Mesendoderm (in vitro differentiated cells): ENCODE measurements around the gene RAB18.
"Not testable (repeated sequence)": the region's sequence is repeated elsewhere in the genome, so short reads cannot be mapped to it uniquely, and the experiment has no call there.

Experiments
- DNase-seq: peaks from one replicate; pipeline ENCODE4 v3.0.0; 2013
- H2AK5ac ChIP-seq: 2 replicates; pipeline ENCODE4 v1.6.1; 2013; ENCODE audit warnings: low read length, inconsistent platforms
- H2BK120ac ChIP-seq: 2 replicates; pipeline ENCODE4 v1.6.1; 2013; ENCODE audit warnings: low read depth, mild to moderate bottlenecking, low read length, moderate library complexity, mixed read lengths
- H2BK15ac ChIP-seq: replicated peaks from 2 replicates; pipeline ENCODE4 v1.6.1; 2013; ENCODE audit warnings: low read depth, mild to moderate bottlenecking, moderate library complexity
- H2BK5ac ChIP-seq: 2 replicates; pipeline ENCODE4 v1.6.1; 2013; ENCODE audit warnings: low read length, inconsistent platforms
- H3K18ac ChIP-seq: 2 replicates; pipeline ENCODE4 v1.6.1; 2013; ENCODE audit warnings: mild to moderate bottlenecking, low read length, mixed read lengths
- H3K23ac ChIP-seq: one replicate; pipeline ENCODE4 v1.6.1; 2013; ENCODE audit warnings: low read length
- H3K27ac ChIP-seq: 2 replicates; pipeline ENCODE4 v1.5.1; 2013; ENCODE audit warnings: low read depth, mild to moderate bottlenecking, inconsistent platforms, low read length, moderate library complexity
- H3K27me3 ChIP-seq: 2 replicates; pipeline ENCODE4 v1.6.1; 2013; ENCODE audit warnings: low read length, control low read depth, mild to moderate bottlenecking, inconsistent platforms; ENCODE audit not compliant: insufficient read depth, poor library complexity
- H3K36me3 ChIP-seq: 2 replicates; pipeline ENCODE4 v1.6.1; 2013; ENCODE audit warnings: low read length, inconsistent platforms; ENCODE audit not compliant: control insufficient read depth, insufficient read depth
- H3K4ac ChIP-seq: one replicate; pipeline ENCODE4 v1.6.1; 2013; ENCODE audit warnings: low read depth, mild to moderate bottlenecking, low read length, moderate library complexity
- H3K4me1 ChIP-seq: 2 replicates; pipeline ENCODE4 v1.6.1; 2013; ENCODE audit warnings: low read depth, low read length, inconsistent platforms; ENCODE audit not compliant: control insufficient read depth
- H3K4me2 ChIP-seq: 2 replicates; pipeline ENCODE4 v1.6.1; 2013; ENCODE audit warnings: low read length
- H3K4me3 ChIP-seq: 2 replicates; pipeline ENCODE4 v1.5.1; 2013; ENCODE audit warnings: mild to moderate bottlenecking, low read length
- H3K56ac ChIP-seq: one replicate; pipeline ENCODE4 v1.6.1; 2013; ENCODE audit warnings: low read length
- H3K79me1 ChIP-seq: 2 replicates; pipeline ENCODE4 v1.6.1; 2013; ENCODE audit warnings: low read length, inconsistent platforms
- H3K79me2 ChIP-seq: 2 replicates; pipeline ENCODE4 v1.6.1; 2013; ENCODE audit warnings: mild to moderate bottlenecking, low read length; ENCODE audit not compliant: control insufficient read depth, insufficient read depth
- H3K9ac ChIP-seq: 2 replicates; pipeline ENCODE4 v1.6.1; 2013; ENCODE audit warnings: low read length, inconsistent platforms
- H4K5ac ChIP-seq: one replicate; pipeline ENCODE4 v1.6.1; 2013; ENCODE audit warnings: low read length
- H4K8ac ChIP-seq: one replicate; pipeline ENCODE4 v1.6.1; 2013; ENCODE audit warnings: low read depth, mild to moderate bottlenecking, control low read depth, low read length, moderate library complexity
- WGBS: extraction: QIAGEN DNeasy Blood & Tissue Kit; methylation state at CpG from one replicate; pipeline ENCODE4 v1.1.7; 2013; ENCODE audit warnings: low lambda C conversion rate, missing lambda C conversion rate; ENCODE audit not compliant: insufficient coverage; ENCODE audit errors: extremely low coverage; 5-methylcytosine and 5-hydroxymethylcytosine counted together

RAB18 gene

GRCh38 chr10:27463961-27464360 is 40.1 kb upstream of the RAB18 start:
- Histone ChIP-seq H2BK120ac (no peak overlapping the region), H3K4me2 (no peak overlapping the region), H2AK5ac (no peak overlapping the region), H3K4ac (no peak overlapping the region), H2BK15ac (no peak overlapping the region), H4K5ac (no peak overlapping the region), H3K56ac (no peak overlapping the region), H3K27ac (peak overlapping the region; percentile 60), H4K8ac (no peak overlapping the region), H3K18ac (no peak overlapping the region), H3K23ac (no peak overlapping the region), H3K79me1 (no peaks in the 10 kb centered on the region), H3K79me2 (no peaks in the 10 kb centered on the region), H3K4me1 (peaks cover 7% of the 10 kb centered on the region), H2BK5ac (peak overlapping the region; percentile 24), H3K4me3 (no peak overlapping the region), H3K9ac (no peak overlapping the region), H3K27me3 (no peaks in the 10 kb centered on the region), H3K36me3 (no peaks in the 10 kb centered on the region)
- DNase-seq = no peak
- WGBS = no CpG with 5 or more reads among the region's 2 CpGs

GRCh38 chr10:27464993-27465392 is 39.1 kb upstream of the RAB18 start:
- no peak overlapping the region for H3K4me3 ChIP-seq
- H3K27me3 ChIP-seq = no peaks in the 10 kb centered on the region
- no peak overlapping the region for H2AK5ac ChIP-seq
- no peak overlapping the region for H4K8ac ChIP-seq
- H3K9ac ChIP-seq = no peak overlapping the region
- WGBS = no CpG with 5 or more reads among the region's 3 CpGs
- peaks cover 7% of the 10 kb centered on the region for H3K4me1 ChIP-seq
- H3K4ac ChIP-seq = peak overlapping the region; percentile 70
- peak overlapping the region; percentile 65 for H3K56ac ChIP-seq
- peak overlapping the region; percentile 86 for H3K27ac ChIP-seq
- H3K18ac ChIP-seq = peak overlapping the region; percentile 94
- DNase-seq = peak; percentile 76
- no peaks in the 10 kb centered on the region for H3K79me1 ChIP-seq
- no peak overlapping the region for H3K23ac ChIP-seq
- H2BK5ac ChIP-seq = peak overlapping the region; percentile 72
- no peak overlapping the region for H2BK15ac ChIP-seq
- no peaks in the 10 kb centered on the region for H3K79me2 ChIP-seq
- H2BK120ac ChIP-seq = peak overlapping the region; percentile 73
- H3K4me2 ChIP-seq = no peak overlapping the region
- H4K5ac ChIP-seq = no peak overlapping the region
- H3K36me3 ChIP-seq = no peaks in the 10 kb centered on the region

GRCh38 chr10:27465596-27465995 is 38.5 kb upstream of the RAB18 start:
- DNase-seq = peak; percentile 57
- H2BK15ac ChIP-seq, H3K4ac ChIP-seq, H4K5ac ChIP-seq, H2AK5ac ChIP-seq, H3K9ac ChIP-seq, H3K4me3 ChIP-seq, H3K79me2 ChIP-seq, H2BK120ac ChIP-seq, H3K27me3 ChIP-seq, H4K8ac ChIP-seq, H3K36me3 ChIP-seq, H3K79me1 ChIP-seq, H3K4me2 ChIP-seq, H3K4me1 ChIP-seq, H3K23ac ChIP-seq: not testable (repeated sequence)
- Histone ChIP-seq H3K18ac (peak overlapping the region; percentile 76), H3K27ac (peak overlapping the region; percentile 79), H2BK5ac (peak overlapping the region; percentile 33), H3K56ac (peak overlapping the region; percentile 52)
- WGBS = no CpG with 5 or more reads among the region's 9 CpGs

GRCh38 chr10:27470885-27471284 is 33.2 kb upstream of the RAB18 start:
- Histone ChIP-seq H3K27ac (no peak overlapping the region), H3K79me1 (no peaks in the 10 kb centered on the region), H3K4me3 (no peak overlapping the region), H3K23ac (no peak overlapping the region), H3K79me2 (no peaks in the 10 kb centered on the region), H2AK5ac (no peak overlapping the region), H4K8ac (no peak overlapping the region), H3K56ac (peak overlapping the region; percentile 74), H3K4me1 (peaks cover 7% of the 10 kb centered on the region), H2BK15ac (no peak overlapping the region), H2BK5ac (peak overlapping the region; percentile 74), H3K9ac (peak overlapping the region; percentile 45), H3K27me3 (no peaks in the 10 kb centered on the region), H3K4ac (peak overlapping the region; percentile 98), H3K4me2 (no peak overlapping the region), H3K18ac (no peak overlapping the region), H3K36me3 (no peaks in the 10 kb centered on the region), H2BK120ac (no peak overlapping the region), H4K5ac (no peak overlapping the region)
- WGBS = no CpG with 5 or more reads among the region's 5 CpGs
- DNase-seq = peak; percentile 74

- H3K4ac ChIP-seq = no peak overlapping the region
- no peak overlapping the region for H2BK15ac ChIP-seq
- no peak for DNase-seq
- no peak overlapping the region for H2BK120ac ChIP-seq
- H3K23ac ChIP-seq = no peak overlapping the region
- peaks cover 7% of the 10 kb centered on the region for H3K4me1 ChIP-seq
- no peaks in the 10 kb centered on the region for H3K79me2 ChIP-seq
- H3K36me3 ChIP-seq = no peaks in the 10 kb centered on the region
- H3K27me3 ChIP-seq = no peaks in the 10 kb centered on the region
- no peak overlapping the region for H4K5ac ChIP-seq
- no peak overlapping the region for H3K18ac ChIP-seq
- no peak overlapping the region for H3K56ac ChIP-seq
- no CpG with 5 or more reads among the region's 4 CpGs for WGBS
- no peak overlapping the region for H3K9ac ChIP-seq
- no peak overlapping the region for H3K27ac ChIP-seq
- H2AK5ac ChIP-seq = no peak overlapping the region
- no peak overlapping the region for H4K8ac ChIP-seq
- H3K4me2 ChIP-seq = no peak overlapping the region
- H2BK5ac ChIP-seq = no peak overlapping the region
- no peak overlapping the region for H3K4me3 ChIP-seq
- no peaks in the 10 kb centered on the region for H3K79me1 ChIP-seq
Observed at GRCh38 chr10:27474741-27475140, 29.4 kb upstream of the RAB18 start.

GRCh38 chr10:27479016-27479415 is 25.1 kb upstream of the RAB18 start:
- Histone ChIP-seq H3K18ac (no peak overlapping the region), H3K79me2 (no peaks in the 10 kb centered on the region), H3K4ac (no peak overlapping the region), H4K8ac (no peak overlapping the region), H2AK5ac (no peak overlapping the region), H3K4me3 (no peak overlapping the region), H3K23ac (no peak overlapping the region), H3K79me1 (no peaks in the 10 kb centered on the region), H3K9ac (no peak overlapping the region), H4K5ac (no peak overlapping the region), H3K36me3 (no peaks in the 10 kb centered on the region), H2BK5ac (no peak overlapping the region), H2BK120ac (no peak overlapping the region), H3K27ac (no peak overlapping the region), H3K27me3 (no peaks in the 10 kb centered on the region), H3K4me1 (no peaks in the 10 kb centered on the region), H3K56ac (no peak overlapping the region), H2BK15ac (no peak overlapping the region), H3K4me2 (no peak overlapping the region)
- WGBS = no CpG with 5 or more reads among the region's 2 CpGs
- no peak for DNase-seq
